ENCODE results near the gene CEP112. TPM values are rescaled to one million over a fixed set of nuclear protein-coding genes. Genes with fewer than 3 reads are reported as not detected.

CEP112 gene
- total and polyA plus RNA-seq, 8 donors: 8.4 to 11.4 (median 9.8) TPM

GRCh38 chr17:65664696-65665095 lies 527.2 kb downstream of the CEP112 start:
- Histone ChIP-seq H3K9me3 (no peaks in the 10 kb centered on the region), H3K27ac (no peak overlapping the region), H3K27me3 (no peaks in the 10 kb centered on the region), H3K36me3 (no peaks in the 10 kb centered on the region), H3K4me3 (no peak overlapping the region), H3K4me1 (no peaks in the 10 kb centered on the region)
- no peak for DNase-seq
- FAIRE-seq: no peak
- no peak for ATAC-seq
- intact Hi-C loops (cut with DNase I): no loop called here
- WGBS, 2 donors: 97 to 100% methylated on average over 1 of the region's 1 CpG
- TF ChIP-seq CTCF (IDR thresholded peaks at IDR 0.05): no peak

DNA sequence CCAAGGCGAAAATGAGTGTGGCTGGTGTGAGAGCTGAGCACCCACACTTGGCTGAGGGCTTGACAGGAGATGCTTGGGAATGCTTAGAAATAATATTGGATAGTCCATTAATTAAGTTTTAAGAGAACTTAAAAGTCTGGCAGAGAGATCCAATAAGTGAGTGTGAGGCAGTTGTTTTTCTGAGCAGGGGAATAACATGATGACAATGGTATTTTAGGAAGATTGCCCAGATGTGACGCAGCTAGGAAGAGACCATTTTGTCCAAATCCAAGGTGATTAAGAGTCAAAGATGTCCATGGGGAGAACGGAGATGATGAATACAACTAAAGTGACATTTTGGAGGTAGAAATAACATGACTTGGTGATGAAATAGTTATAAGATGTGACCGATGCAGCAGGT lies 527.7 kb downstream of the CEP112 start:
- no peak for FAIRE-seq
- TF ChIP-seq CTCF (IDR thresholded peaks at IDR 0.05): no peak
- Histone ChIP-seq H3K27me3 (no peaks in the 10 kb centered on the region), H3K9me3 (no peaks in the 10 kb centered on the region), H3K4me3 (no peak overlapping the region), H3K36me3 (no peaks in the 10 kb centered on the region), H3K27ac (no peak overlapping the region), H3K4me1 (no peaks in the 10 kb centered on the region)
- DNase-seq: no peak
- no peak for ATAC-seq
- 93 to 96% methylated on average over 4 of the region's 4 CpGs for WGBS, 2 donors
- intact Hi-C loops (cut with DNase I): no loop called here

DNA sequence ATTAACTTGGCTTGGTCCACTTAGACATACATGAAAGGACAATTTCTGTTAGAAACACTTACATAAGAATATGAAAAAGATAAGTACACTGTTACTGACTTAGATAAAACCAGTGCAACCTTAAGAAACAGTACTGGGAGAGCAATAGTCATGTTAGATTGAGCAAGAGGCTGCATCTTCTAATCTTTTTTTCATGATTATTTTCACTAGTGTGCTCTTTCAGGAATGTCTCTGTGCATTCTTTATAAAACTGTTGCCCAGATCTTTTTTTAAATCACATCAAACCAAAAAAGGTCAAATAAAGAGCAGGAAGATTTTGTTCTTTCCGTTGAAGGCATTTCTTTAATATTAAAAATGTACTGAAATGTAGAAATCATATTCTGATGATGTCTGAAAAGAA lies 529.7 kb downstream of the CEP112 start:
- Histone ChIP-seq H3K9me3 (no peaks in the 10 kb centered on the region), H3K27ac (no peak overlapping the region), H3K4me1 (no peaks in the 10 kb centered on the region), H3K36me3 (no peaks in the 10 kb centered on the region), H3K4me3 (no peak overlapping the region), H3K27me3 (no peaks in the 10 kb centered on the region)
- DNase-seq: no peak
- FAIRE-seq: no peak
- no peak for ATAC-seq
- intact Hi-C loops (cut with DNase I): no loop called here
- no peak for TF ChIP-seq CTCF (IDR thresholded peaks at IDR 0.05)
- WGBS, 2 donors: 80 to 85% methylated on average over 1 of the region's 1 CpG

GRCh38 chr17:65660947-65661346 lies 531.0 kb downstream of the CEP112 start:
- Histone ChIP-seq H3K4me3 (no peak overlapping the region), H3K36me3 (no peaks in the 10 kb centered on the region), H3K27ac (no peak overlapping the region), H3K4me1 (no peaks in the 10 kb centered on the region), H3K27me3 (no peaks in the 10 kb centered on the region), H3K9me3 (no peaks in the 10 kb centered on the region)
- ATAC-seq (no peak), FAIRE-seq (no peak), DNase-seq (no peak)
- no peak for TF ChIP-seq CTCF (IDR thresholded peaks at IDR 0.05)
- intact Hi-C loops (cut with DNase I): no loop called here
- 94 to 96% methylated on average over 2 of the region's 2 CpGs for WGBS, 2 donors

DNA sequence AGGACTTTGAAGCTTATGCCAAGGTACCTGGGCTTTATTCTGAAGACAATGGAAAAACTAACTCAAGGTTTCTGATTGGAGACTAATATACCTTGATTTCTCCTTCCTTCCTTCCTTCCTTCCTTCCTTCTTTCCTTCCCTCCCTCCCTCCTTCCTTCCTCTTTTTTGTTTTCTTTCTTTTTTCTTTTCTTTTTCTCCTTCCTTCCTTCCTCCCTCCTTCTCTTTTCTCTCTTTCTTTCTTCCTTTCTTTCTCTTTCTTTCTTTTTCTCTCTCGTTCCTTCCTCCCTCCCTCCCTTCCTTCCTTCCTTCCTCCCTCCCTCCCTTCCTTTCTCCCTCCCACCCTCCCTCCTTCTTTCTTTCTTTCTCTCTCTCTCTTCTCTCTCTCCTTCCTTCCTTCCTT lies 531.9 kb downstream of the CEP112 start:
- no peaks in the 10 kb centered on the region for H3K36me3 ChIP-seq
- no peak overlapping the region for H3K27ac ChIP-seq
- DNase-seq (no peak), ATAC-seq (no peak), FAIRE-seq (no peak)
- H3K27me3 ChIP-seq: no peaks in the 10 kb centered on the region
- no peaks in the 10 kb centered on the region for H3K4me1 ChIP-seq
- intact Hi-C loops (cut with DNase I): no loop called here
- no peak overlapping the region for H3K4me3 ChIP-seq
- no peak for TF ChIP-seq CTCF (IDR thresholded peaks at IDR 0.05)
- 86 to 94% methylated on average over 1 of the region's 1 CpG for WGBS, 2 donors
- no peaks in the 10 kb centered on the region for H3K9me3 ChIP-seq
